Glomerular endothelial cell (primary cell): ENCODE data around the gene PCYOX1L. TPM values are rescaled to one million over a fixed set of nuclear protein-coding genes. Genes with fewer than 3 reads are reported as not detected.

Source experiments
- DNase-seq: peaks from one replicate; pipeline ENCODE4 v3.0.0-alpha.2; 2011; ENCODE audit warnings: low read depth, low spot score; ENCODE audit errors: extremely low read depth
- total RNA-seq: library from RNA; depleted of rRNA; stranded (reverse); fragments of >200 nt; gene quantifications from 2 replicates; pipeline ENCODE4 v1.2.3, GENCODE V29; 2015

The PCYOX1L gene
- total RNA-seq, 1 donor from 2014 or later, result 18.7 TPM

- no peak for DNase-seq
These were observed 47.8 kb downstream of the PCYOX1L start for GRCh38 chr5:149405550-149406202.

DNA sequence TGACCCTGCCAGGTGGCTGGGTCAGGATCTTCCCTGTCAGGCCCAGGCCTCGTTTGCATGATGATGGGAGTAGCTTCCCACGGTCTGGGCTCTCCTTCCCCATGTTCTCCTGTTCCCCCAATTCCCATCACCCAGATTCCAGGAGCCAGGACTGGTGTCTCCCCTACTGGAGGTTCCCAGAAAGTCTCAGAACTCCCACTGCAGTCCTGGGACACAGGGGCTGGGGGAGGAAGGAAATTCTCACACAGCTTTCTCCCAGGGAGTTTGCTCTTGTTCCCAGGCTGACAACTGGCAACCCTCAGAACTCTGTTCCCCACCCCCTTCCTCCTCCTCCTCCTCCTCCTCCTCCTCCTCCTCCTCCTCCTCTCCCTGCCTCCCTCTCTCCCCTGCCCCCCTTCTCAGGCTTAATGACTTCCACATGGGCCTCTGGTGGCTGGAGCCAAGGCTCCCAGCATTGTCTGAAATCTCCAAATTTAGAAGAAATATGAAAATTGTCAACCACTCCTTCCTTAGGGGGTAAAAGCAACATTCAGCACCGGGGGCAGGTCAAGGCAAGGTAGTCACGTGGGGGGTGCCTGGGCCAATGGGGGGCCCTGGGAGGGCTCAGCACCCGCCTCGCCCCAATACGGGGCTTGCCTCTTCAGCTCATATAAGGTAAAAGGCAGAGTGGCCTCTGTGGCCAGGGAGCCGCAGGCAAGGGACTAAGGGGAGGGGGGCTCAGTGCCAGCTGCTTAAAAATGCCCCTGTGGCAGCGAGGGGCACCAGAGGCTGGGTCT, 48.5 kb downstream of the PCYOX1L start:
- DNase-seq, result no peak

- no peak for DNase-seq
These were observed 49.1 kb downstream of the PCYOX1L start for GRCh38 chr5:149406979-149407306.

DNA sequence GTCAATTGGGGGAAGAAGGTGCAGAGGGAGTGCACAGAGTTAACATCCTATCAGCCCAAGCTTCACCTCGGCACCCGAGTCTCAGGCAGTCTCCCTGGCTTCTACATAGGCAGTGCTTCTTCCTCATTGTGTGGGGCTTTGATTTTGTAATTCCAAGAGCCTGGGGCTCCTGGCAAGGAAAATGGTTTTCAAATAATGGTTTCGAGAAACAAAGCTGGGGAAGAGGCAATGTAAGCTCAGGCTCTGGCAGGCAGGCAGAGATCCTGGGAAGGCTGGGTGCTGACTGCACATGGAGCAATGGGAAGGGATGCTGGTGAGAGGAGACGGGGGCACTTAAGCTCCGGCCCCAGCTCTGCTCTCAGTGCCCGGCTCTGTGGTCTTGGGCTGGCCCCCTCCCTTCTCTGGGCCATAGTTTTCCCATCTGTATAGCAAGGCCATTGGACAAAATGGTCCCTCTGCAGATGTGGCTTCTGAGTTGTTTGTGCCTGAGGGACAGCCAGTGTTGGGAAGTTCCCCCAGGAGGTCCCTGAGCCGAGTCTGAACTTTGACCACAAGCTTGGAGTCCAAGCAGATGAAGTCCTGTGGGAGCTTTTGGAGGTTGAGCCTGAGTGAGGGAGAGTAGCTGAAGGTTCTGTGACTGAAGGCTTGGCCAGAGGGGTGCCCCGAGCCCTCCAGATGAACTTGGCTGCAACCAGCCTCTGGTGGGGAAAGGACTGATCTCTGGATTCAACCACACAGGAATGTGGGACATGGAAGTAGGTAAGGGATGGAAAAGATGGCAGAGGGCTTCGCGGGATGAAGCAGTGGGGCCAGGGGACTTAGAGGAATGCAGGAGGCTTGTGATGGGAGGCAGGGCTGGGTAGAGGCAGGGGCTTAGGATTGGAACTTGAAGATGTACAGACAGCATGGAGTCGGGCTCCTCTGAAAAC, 49.7 kb downstream of the PCYOX1L start:
- DNase-seq, result no peak

GRCh38 chr5:149408252-149409099, 50.6 kb downstream of the PCYOX1L start:
- DNase-seq, result no peak

DNA sequence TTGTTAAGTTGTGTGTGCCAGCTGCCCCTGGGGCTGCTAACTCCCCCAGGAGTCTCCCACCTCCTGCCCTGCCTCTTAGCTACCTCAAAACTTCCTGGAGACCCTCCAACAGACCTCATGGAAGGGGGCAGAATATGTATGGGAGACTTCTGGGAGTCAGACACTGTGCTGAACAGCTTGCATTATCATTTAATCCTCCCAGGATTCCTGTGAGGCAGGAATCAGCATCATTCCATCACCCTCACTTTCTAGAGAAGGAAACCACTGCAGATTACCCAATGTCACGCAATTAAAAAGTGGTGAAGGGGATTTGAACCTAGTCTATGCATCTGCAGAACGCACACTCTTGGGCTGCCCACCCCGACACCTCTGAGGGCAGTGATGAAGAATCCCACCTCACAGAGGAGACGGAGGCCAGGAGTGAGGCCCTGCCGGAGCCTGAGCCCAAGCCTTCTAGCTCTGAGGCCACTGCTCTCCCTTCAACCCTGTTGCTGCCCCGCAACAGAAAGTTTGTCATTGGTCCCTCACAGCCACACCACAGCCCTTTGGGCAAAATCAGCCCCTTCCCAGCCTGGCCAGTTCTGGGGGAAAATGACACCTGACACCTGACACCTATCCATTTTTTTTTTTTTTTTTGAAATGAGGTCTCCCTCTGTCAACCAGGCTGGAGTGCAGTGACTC, 51.6 kb downstream of the PCYOX1L start:
- DNase-seq, result no peak

GRCh38 chr5:149410071-149410470, 52.2 kb downstream of the PCYOX1L start:
- DNase-seq, result no peak

DNA sequence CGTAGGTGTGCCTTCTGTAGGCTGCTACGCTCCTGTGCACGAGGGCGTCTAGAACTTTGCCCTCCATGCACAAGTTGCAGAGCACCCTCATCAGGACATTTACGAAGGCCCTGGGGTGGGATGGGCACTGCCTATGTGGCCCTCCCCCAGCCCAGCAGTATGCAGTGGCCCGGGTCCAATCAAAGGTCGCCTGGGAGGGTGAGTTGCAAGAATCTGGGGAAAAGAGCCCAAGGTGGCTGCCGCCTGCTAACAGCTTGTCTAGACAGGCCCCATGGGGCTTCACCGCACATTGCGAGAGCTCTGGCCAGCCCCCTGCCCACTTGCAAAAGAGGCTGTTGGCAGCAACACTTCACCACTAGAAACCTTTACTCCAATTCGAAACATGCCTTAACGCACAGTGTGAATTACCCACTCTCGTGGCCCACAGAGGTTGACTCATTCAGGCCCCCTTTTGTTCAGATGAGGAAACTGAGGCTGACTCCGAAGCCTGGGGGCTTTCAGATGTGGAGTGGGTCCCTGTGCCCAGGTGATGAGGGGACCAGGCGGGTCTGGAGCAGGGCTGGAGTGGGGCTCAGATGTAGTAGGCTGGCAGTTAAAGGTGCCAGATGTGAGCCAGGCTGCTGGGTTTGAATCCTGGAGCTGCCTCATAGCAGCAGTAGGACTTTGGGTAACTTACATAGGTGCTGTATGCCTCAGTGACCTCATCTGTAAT, 53.0 kb downstream of the PCYOX1L start:
- no peak for DNase-seq

DNA sequence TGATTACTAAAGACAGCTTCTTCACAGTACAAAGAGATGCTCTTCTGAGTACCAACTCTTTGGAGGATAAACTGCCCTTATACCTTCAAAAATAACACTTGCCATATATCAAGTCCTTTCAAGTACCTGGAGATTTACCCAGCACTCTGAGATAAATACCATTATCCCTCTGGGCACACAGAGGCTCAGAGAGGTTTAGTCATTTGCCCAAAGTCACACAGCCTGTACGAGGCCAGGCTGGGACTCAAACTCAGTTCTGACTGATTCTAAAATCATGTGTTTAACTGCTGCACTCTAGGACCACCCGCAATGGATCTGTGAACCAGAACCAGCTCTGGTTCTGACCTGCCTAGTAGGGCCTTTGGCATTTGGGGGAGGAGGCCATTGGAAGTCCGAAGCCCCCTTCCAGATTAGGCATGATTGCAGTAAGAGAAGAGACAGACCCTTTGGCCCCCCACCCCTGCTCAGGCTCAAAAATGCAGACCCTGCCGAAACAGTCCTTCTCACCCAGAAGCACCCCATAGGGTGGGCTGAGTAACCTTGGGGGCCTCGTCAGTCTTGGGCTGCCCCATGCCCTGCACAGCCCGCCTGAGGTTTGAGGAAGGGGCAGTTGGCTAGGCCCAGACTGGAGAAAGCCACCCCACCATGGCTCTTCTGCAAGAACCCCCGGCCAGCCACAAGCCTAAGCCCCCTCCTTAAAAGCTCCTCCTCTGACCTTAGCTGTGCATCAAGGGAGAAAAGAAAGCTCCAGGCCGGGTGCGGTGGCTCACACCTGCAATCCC, 54.1 kb downstream of the PCYOX1L start:
- DNase-seq, result no peak

GRCh38 chr5:149412783-149413476, 55.1 kb downstream of the PCYOX1L start:
- no peak for DNase-seq

DNA sequence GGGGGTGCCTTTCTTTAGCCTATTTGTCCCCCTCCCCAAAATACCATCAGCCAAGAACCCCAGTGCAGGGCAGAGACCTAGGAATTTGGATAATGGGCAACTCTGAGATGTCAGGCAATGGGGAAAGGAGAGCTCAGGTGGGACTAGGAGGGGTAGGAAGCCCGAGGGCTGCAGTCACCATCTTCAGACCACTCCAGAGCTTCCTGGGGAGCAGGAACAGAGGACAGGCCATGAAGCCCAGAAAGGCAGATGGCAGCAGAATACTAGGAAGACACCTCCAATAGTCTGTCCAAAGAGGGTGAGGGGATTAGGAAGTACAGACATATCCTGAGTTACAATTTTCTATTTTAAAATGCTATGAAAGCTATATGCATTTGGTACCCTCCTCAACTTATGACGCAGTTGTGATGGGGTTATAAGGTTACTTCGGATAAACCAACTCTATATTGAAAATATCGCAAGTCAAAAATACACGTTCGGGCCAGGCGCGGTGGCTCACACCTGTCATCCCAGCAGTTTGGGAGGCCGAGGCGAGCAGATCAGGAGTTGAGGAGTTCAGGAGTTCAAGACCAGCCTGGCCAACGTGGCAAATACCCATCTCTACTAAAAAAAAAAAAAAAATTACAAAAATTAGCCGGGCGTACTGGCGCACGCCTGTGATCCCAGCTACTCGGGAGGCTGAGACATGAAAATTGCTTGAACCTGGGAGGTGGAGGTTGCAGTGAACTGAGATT, 55.8 kb downstream of the PCYOX1L start:
- DNase-seq, result no peak

GRCh38 chr5:149414405-149415065, 56.7 kb downstream of the PCYOX1L start:
- DNase-seq, result no peak

- DNase-seq, result no peak
These were observed 57.5 kb downstream of the PCYOX1L start for GRCh38 chr5:149415066-149415967.

GRCh38 chr5:149416987-149417710, 59.3 kb downstream of the PCYOX1L start:
- no peak for DNase-seq

DNA sequence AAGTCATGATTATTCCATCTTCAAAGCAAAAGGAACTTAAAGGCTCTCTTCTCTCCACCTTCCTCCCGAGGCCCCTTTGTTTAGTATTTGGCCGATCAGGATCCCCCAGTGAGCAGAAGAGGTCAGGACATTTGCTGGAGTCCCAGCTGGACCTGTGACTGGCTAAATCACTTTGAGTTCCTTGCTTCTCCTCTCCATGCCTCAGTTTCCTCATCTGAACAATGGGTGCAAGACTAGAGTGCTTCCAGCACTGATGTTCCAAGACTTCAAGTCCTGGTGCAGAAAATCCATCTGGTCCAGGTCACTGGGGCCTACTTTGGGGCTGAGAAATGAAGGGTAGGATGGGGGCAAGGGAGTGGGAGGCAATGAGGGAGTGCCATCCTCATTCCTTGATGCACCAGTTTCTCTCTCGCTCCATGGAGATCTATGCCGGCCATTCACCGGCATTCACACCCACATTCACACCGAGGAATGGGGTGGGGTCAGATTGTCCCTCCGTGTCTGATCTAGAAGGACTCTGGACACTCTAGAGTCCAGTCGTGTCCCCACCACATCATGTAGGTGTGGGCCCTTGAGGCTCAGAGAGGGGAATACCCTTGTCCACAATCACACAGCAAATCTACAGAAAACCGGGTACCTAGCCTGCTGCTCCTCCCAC, 60.0 kb downstream of the PCYOX1L start:
- no peak for DNase-seq
